GM10266 (cell line): ENCODE data around the gene ALDH1A2.
"Not testable (repeated sequence)": the region's sequence is repeated elsewhere in the genome, so short reads cannot be mapped to it uniquely, and the experiment has no call there.

ENCODE experiments used
- DNase-seq: peaks from one replicate; pipeline ENCODE4 v3.0.0; 2012; ENCODE audit errors: extremely low spot score
- CTCF ChIP-seq: IDR thresholded peaks from 2 replicates; pipeline ENCODE4 v1.5.1; 2012; ENCODE audit warnings: mild to moderate bottlenecking, low read depth; ENCODE audit not compliant: control insufficient read depth, insufficient read depth; ENCODE audit errors: missing control alignments

The ALDH1A2 gene

DNA sequence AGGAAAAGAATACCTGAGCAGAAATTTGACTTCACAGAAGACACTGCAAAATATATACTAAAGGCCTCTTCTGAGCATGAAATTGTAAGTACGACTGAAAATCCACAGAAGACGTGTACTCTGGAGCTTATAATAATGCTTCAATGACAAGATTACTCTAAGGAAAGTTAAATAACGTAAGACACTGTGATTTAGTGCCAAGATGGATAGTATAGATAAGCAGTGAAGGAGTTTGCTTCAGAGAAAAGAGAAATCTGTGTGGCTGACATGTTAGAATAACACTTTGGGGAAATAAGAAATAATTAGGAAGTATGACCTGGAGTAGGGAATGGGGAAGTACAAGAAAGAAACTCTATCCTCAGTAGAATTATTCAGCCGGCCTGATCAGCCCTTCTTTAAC lies 28.9 kb downstream of the ALDH1A2 start:
- no peak for DNase-seq
- no peak for TF ChIP-seq CTCF

GRCh38 chr15:58028392-58028791 lies 37.1 kb downstream of the ALDH1A2 start:
- not testable (repeated sequence) for DNase-seq

GRCh38 chr15:58026552-58026951 lies 39.0 kb downstream of the ALDH1A2 start:
- no peak for TF ChIP-seq CTCF
- no peak for DNase-seq

DNA sequence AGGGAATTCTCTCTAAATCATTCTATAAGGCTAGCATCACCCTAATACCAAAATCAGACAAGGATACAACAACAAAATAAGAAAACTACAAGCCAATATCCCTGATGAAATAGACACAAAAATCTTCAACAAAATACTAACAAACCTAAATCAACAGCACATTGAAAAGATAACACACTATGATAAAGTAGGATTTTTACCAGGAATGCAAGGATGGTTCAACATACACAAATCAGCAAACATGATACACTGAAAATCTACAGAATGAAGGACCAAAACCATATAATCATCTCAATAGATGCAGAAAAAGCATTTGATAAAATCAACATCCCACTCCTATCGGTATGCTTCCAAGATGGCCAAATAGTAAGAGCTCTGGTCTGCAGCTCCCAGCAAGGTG lies 39.5 kb downstream of the ALDH1A2 start:
- TF ChIP-seq CTCF = no peak
- DNase-seq = no peak

DNA sequence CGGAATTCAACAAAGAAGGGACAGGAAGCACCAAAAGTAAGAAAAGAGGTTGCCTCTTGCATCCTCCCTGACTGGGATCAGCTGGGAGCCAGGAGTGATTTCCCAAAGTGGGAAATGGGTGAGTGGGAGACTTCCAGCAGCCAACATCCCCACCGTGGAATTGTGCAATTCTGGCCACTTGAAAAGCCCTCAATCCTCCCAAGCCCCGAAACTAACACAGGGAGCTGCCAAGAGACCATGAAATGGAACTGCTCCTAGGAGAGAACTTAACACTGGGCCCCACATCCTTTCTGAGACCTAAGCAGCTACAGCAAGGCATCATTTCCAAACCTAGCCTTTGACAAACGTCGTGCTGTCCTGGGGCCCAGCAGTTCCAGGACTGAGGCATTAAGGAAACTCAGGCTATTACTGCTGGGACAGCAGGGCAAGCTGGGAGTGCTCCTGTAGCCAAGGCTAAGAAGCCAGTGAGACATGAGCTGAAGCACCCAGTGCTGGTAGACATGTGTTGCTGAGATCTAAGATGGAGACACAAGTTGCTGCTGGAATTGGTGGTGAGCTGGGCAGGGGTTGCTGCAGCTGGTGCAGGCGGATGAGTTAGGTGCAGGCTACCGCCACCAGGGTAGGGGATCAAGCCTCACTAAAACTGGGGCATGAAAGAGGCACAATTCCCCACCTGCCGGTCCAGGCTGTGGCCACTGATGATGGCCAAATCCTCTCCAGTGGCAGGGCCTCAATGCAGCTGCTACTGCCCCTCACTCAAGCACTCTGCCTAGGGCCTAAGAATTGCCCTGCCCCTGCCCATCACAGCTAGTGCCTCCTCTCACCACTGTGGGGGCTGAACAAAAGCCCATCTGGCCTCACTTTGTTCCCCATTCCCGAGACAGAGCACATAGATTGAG lies 43.9 kb downstream of the ALDH1A2 start:
- TF ChIP-seq CTCF = no peak
- DNase-seq = no peak

DNA sequence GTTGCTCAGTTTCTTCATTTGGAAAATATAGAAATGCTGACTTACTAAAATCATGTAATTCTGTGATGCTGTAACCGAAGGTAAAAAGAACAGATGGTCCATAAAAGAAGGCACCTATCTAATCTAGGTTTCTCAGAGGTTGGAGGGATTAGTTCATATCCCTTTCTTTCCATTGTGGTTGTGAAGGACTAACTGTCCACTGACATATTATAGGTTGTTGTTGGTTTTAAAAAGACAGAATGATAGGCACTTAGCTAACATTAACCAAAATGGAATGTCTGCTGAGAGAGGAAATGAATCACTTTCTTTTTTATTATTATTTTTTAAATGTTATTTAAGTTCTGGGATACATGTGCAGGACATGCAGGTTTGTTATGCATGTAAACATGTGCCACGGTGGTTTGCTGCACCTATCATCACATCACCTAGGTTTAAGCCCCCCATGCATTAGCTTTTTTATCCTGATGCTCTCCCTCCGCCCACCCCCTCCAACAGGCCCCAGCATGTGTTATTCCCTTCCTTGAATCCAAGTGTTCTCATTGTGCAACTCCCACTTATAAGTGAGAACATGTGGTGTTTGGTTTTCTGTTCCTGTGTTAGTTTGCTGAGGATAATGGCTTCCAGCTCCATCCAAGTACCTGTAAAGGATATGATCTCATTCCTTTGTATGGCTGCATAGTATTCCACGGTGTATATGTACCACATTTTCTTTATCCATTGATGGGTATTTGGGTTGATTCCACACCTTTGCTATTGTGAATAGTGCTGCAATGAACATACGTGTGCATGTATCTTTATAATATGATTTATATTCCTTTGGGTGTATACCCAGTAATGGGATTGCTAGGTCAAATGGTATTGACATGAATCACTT lies 45.8 kb downstream of the ALDH1A2 start:
- TF ChIP-seq CTCF = no peak
- DNase-seq = no peak

DNA sequence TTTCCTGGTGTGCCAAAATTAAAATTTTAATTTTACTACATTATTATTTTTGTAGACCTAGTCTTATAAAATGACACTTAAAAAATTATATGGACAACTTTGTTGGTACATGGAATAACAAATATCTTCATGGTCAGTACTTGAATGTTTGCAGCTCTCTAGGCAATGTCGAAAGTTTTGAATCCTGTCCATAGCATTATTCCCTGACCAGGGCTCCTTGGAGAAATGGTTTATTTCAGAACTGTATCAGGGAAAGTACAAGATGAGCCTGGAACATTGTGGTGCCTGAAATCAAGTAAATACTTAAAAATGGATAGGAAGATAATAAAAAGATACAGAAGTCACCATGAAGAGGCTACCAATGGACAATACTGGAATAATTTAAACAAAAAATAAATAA lies 47.6 kb downstream of the ALDH1A2 start:
- TF ChIP-seq CTCF = no peak
- no peak for DNase-seq
